Measurements from ENCODE around the gene DST. TPM values are rescaled to one million over a fixed set of nuclear protein-coding genes. Genes with fewer than 3 reads are reported as not detected.

Gene DST
- total and polyA plus RNA-seq, 2 of the 8 experiments (the other 6 are each of a cell fraction or from before 2014, with no cell fraction given), result 49.4 to 116 TPM

DNA sequence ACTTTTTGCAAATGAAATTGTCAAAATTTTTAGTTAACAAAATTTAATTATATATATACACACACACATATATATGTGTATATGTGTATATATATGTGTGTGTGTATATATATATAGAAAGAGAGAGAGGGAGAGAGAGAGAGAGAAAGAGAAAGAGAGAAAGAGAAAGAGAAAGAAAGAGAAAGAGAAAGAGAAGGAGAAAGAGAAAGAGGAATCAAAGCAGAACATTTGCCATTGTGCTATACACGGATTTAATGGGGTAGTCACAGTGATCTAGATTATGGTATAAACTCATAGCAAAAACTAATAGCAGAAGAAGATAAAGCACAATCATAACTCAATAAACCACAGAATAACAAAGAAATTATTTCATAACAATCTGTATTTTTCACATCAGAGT, 126.7 kb downstream of the DST start:
- FAIRE-seq, result no peak
- H3K4me2 ChIP-seq (ENCODE audit: insufficient read depth in 1 of 2, low read depth in 2 of 2, low read length in 2 of 2), result no peak overlapping the region
- no peaks in the 10 kb centered on the region for H3K23me2 ChIP-seq (ENCODE audit: low read depth, low read length)
- no peak overlapping the region for H2BK5ac ChIP-seq (ENCODE audit: low read depth, low read length)
- WGBS, 2 experiments (ENCODE audit: extremely low coverage in 1 of 2, insufficient coverage in 1 of 2, insufficient read length in 1 of 2, insufficient replicate concordance in 2 of 2, low coverage in 1 of 2, low lambda C conversion rate in 2 of 2, missing lambda C conversion rate in 1 of 2), result 93% methylated on average over 1 of the region's 1 CpG; no CpG with 5 or more reads in 1 of the 2 experiments
- ChIA-PET POLR2A (ENCODE audit: partially characterized antibody) (no interaction called here), CTCF (ENCODE audit: partially characterized antibody) (no interaction called here)
- H4K20me1 ChIP-seq (replicated peaks in 1 of 2; ENCODE audit: control insufficient read depth in 1 of 2, insufficient read depth in 2 of 2, low read length in 2 of 2), result no peaks in the 10 kb centered on the region
- H3K9ac ChIP-seq (replicated peaks in 1 of 4; ENCODE audit: extremely low read depth in 1 of 4, low read depth in 3 of 4, low read length in 3 of 4), result no peak overlapping the region
- H3K79me1 ChIP-seq (ENCODE audit: low read depth, low read length), result no peaks in the 10 kb centered on the region
- H4K5ac ChIP-seq (ENCODE audit: insufficient read length, low read depth, low read length), result no peak overlapping the region
- H3K14ac ChIP-seq (ENCODE audit: insufficient read length), result no peak overlapping the region
- no peak overlapping the region for H3K4me3 ChIP-seq (ENCODE audit: extremely low read depth in 1 of 4, insufficient read depth in 2 of 4, low read depth in 3 of 4, low read length in 4 of 4)
- no peak overlapping the region for H3K23ac ChIP-seq (ENCODE audit: insufficient read length)
- H3K18ac ChIP-seq (ENCODE audit: extremely low read depth, low read length), result no peak overlapping the region
- DNase-seq (ENCODE audit: low read depth in 1 of 2, low spot score in 2 of 2), result no peak
- no peak overlapping the region for H4K91ac ChIP-seq (replicated peaks; ENCODE audit: insufficient read length, low read length)
- no peak overlapping the region for H2AK5ac ChIP-seq (ENCODE audit: low read depth, low read length)
- H2BK20ac ChIP-seq (ENCODE audit: low read length), result no peak overlapping the region
- no peaks in the 10 kb centered on the region; a peak in 1 of 7 replicates for H3K4me1 ChIP-seq (replicated peaks in 1 of 4; ENCODE audit: control insufficient read depth in 3 of 4, insufficient read depth in 4 of 4, low read length in 3 of 4)
- no peak overlapping the region for H3K27ac ChIP-seq (ENCODE audit: low read depth, low read length)
- no peak overlapping the region for H2BK12ac ChIP-seq (ENCODE audit: low read depth, low read length)
- peaks cover 4 to 23% (median 11%) of the 10 kb centered on the region in 4 experiments; a peak in 6 of 8 replicates for H3K36me3 ChIP-seq (ENCODE audit: control insufficient read depth in 2 of 4, insufficient read depth in 4 of 4, low read length in 3 of 4)
- H2BK15ac ChIP-seq (ENCODE audit: low read length), result no peak overlapping the region
- no peak overlapping the region for H3K56ac ChIP-seq (replicated peaks; ENCODE audit: insufficient read length, low read depth, low read length)
- H2BK120ac ChIP-seq (replicated peaks; ENCODE audit: low read depth, low read length), result no peak overlapping the region
- no peak overlapping the region for H2AFZ ChIP-seq (ENCODE audit: low read length)
- H3K79me2 ChIP-seq (ENCODE audit: control insufficient read depth in 1 of 2, insufficient read depth in 2 of 2, low read length in 2 of 2), result no peaks in the 10 kb centered on the region
- H3K4ac ChIP-seq (replicated peaks; ENCODE audit: insufficient read length, low read depth, low read length), result no peak overlapping the region
- no peaks in the 10 kb centered on the region for H3K27me3 ChIP-seq (replicated peaks in 1 of 4; ENCODE audit: control insufficient read depth in 3 of 4, extremely low read depth in 1 of 4, insufficient read depth in 3 of 4, low read length in 3 of 4)
- H4K8ac ChIP-seq (ENCODE audit: extremely low read depth, insufficient read depth, low read length), result no peak overlapping the region
- no peaks in the 10 kb centered on the region for H3K9me3 ChIP-seq (ENCODE audit: insufficient read depth in 2 of 2, low read depth in 1 of 2, low read length in 1 of 2)
- TF ChIP-seq, protein P1, sequence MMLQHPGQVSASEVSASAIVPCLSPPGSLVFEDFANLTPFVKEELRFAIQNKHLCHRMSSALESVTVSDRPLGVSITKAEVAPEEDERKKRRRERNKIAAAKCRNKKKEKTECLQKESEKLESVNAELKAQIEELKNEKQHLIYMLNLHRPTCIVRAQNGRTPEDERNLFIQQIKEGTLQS (IDR thresholded peaks at IDR 0.05; ENCODE audit: insufficient read depth, low read depth, low read length), result no peak
- no peak for TF ChIP-seq TAF1 (IDR thresholded peaks at IDR 0.05; ENCODE audit: low read depth, low read length)
- no peak for TF ChIP-seq KDM4A (IDR thresholded peaks at IDR 0.05; ENCODE audit: low read depth, low read length, severe bottlenecking)
- TF ChIP-seq EGR1 (IDR thresholded peaks at IDR 0.05; ENCODE audit: borderline replicate concordance, low read depth, low read length), result no peak
- TF ChIP-seq SRF (IDR thresholded peaks at IDR 0.05; ENCODE audit: low read depth, low read length), result no peak
- TF ChIP-seq TCF12 (IDR thresholded peaks at IDR 0.05; ENCODE audit: low read depth, low read length), result no peak
- no peak for TF ChIP-seq POLR2AphosphoS5 (IDR thresholded peaks at IDR 0.05; ENCODE audit: low read depth, low read length)
- no peak for TF ChIP-seq FOSL1 (IDR thresholded peaks at IDR 0.05; ENCODE audit: insufficient read depth, low read depth, low read length)
- no peak for TF ChIP-seq SP4 (IDR thresholded peaks at IDR 0.05; ENCODE audit: low read length)
- TF ChIP-seq, protein P2, sequence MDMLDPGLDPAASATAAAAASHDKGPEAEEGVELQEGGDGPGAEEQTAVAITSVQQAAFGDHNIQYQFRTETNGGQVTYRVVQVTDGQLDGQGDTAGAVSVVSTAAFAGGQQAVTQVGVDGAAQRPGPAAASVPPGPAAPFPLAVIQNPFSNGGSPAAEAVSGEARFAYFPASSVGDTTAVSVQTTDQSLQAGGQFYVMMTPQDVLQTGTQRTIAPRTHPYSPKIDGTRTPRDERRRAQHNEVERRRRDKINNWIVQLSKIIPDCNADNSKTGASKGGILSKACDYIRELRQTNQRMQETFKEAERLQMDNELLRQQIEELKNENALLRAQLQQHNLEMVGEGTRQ (IDR thresholded peaks at IDR 0.05; ENCODE audit: low read length), result no peak
- TF ChIP-seq CHD1 (IDR thresholded peaks at IDR 0.05; ENCODE audit: low read depth, low read length), result no peak
- no peak for TF ChIP-seq YY1 (IDR thresholded peaks at IDR 0.05; ENCODE audit: low read depth, low read length)
- no peak for TF ChIP-seq TBP (IDR thresholded peaks at IDR 0.05; ENCODE audit: low read depth, low read length)
- no peak for TF ChIP-seq SIRT6 (IDR thresholded peaks at IDR 0.05; ENCODE audit: low read length)
- TF ChIP-seq JUN (IDR thresholded peaks at IDR 0.05; ENCODE audit: low read depth, low read length), result no peak
